Endothelial cell of hepatic sinusoid (primary cell): ENCODE results near the gene TP53AIP1.

ENCODE experiments used
- in situ Hi-C: cut with HindIII; loops from 2 replicates; pipeline ENCODE4 v1.10.0; 2017; ENCODE audit warnings: low sequenced_read_pairs

TP53AIP1 gene

GRCh38 chr11:128908391-128909246 lies 34.1 kb downstream of the TP53AIP1 start:
- in situ Hi-C loops: no loop called here

- in situ Hi-C loops: no loop called here
Measured at GRCh38 chr11:128907585-128907984, 35.1 kb downstream of the TP53AIP1 start.

DNA sequence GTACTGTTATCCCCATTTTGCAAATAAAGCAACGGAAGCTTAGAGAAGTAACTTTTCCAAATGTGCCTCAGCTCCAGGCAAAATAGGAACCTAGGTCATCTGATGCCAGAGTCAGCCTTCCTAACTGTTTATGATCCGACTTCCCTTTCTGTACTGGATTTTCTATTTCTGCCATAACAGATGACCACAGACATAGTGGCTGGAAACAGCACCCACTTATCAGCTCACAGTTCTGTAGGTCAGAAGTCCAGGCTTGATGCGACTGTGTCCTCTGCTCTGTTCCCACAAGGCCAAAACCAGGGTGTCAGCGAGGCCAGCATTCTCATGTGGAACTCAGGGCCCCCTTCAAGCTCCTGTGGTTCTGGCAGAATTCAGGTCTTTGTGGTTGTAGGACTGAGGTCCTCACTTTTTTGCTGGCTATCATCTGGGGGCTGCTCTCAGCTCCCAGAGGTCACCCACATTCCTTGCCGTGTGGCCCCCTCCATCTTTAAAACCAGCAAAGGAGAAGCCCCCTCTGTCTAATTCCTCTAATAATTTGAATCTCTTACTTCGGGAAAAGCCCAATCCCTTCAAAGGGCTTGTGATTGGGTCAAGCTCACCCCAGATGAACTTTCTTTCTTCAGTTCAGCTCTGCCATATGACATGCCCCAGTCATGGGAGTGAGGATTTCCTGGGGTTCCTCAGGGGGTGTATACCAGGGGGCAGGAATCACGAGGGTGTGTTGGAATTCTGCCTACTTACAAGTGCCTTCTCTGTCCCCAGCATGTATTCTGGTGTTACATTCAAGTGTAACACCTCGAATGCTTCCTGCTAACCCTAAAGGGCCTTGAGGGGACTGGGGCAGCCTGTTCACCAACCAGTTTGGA lies 36.3 kb downstream of the TP53AIP1 start:
- in situ Hi-C loops: no loop called here

- in situ Hi-C loops: no loop called here
Measured at GRCh38 chr11:128905345-128906184, 37.1 kb downstream of the TP53AIP1 start.

DNA sequence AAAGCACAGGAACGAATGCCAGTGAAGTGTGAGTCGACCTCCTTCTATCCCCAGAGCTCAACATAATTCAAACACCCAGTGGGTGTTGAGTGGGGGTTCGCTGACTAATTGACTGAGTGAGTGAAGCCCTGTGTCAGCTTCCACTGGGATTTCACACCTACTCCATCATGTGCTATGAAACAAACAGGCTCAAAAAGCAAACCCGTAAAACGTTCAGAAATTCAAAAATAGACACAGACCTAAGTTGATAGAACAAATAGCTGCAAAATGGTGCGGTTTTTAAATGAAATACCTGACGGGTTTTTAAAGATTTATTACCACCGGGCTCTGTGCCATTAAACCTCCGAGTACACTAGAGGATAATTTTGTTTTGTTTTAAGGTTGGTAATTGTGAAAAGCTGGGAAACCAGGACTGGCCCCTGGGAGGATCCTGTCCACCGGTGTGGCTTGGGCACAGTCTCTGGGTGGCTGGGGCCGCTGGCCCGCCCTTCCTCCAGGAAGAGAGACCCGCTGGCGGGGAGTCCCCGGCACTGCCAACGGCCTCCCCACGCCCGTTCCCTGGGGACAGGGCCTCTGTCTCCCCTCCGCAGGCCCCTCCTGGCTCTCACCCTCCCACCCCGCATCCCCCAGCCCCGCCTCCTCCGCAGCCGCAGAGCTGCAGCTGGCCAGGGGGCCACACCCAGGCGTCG lies 37.9 kb downstream of the TP53AIP1 start:
- in situ Hi-C loops: no loop called here

DNA sequence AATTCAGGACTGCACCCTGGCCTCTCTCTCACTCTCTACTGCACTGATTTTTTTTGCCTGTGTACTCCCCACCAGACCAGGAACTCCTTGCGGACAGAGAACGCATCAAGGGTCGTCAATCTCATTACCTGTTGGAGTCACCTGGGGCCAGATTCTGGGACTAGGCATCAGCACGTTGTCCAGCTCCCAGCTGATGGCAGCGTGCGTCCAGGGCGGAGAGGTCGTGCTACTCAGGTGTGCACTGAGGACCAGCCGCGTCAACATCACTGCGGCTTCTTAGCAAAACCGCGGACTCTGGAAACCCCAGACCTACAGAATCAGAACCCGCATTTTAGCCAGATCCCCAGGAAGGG lies 38.4 kb downstream of the TP53AIP1 start:
- in situ Hi-C loops: no loop called here

- in situ Hi-C loops: no loop called here
Measured at GRCh38 chr11:128903248-128904061, 39.2 kb downstream of the TP53AIP1 start.

DNA sequence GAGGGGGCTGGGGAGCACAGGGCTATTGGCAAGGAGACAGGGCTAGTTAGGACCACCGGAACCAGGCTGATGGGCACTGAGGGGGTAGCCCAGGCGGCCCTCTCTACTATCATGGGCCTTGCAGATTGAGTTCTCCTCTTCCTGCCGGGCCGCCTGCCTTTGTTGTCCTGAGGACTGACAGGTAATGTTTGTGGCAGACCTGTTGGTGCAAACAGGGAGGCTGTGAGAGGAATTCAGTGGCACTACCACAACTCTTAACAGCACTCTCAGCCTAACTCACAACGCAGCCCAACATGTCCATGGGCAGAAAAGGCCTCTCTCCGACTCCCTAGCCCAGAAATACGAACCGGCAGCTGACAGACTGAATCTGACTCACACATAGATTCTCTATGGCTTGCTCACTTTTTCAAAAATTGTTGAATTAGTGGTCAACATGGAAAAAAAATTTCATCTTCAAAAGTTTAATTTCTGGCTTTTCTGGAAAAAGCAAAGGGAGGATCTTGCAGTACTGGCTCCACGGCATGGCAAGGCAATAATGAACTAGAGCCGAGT lies 40.1 kb downstream of the TP53AIP1 start:
- in situ Hi-C loops: no loop called here

DNA sequence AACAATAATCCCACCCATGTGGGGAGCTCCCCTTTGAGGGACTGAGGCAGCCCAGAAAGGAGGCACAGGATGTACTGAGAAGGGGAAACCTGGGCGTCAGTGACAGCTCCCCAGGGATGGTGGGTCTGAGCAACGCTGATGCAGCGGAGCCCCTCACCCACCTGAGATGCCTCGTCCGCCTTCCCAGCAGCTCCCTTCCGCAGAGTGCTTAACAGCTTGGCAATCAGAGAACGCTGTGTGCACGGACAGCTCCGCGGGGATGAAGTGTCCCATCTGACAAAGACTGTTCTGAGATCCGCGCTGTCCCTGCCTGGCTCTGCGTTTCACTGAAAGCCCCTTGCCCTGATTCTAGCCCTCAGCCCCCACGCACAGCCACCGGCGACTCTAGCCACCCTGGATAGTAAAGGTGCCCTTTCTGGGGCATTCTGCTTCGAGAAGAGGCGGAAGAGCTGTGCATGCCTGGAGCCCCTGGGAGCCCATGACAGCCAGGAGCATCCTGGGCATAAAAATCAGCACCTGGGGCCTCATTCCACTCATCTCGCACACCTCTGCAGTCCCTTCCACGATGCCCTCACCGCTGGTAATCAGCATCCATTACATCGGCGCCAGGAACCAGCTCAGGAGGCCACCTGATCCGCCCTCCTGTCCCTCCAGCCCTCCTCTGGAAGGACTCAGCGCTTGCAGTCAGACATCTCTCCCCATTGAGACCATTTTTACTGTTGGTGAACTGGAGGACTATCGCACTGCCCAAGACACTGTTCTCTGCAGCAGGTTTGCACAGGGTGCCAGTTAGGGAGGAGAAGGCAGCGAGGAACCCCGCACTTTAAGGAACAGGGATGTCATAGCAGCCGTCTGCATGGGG lies 40.8 kb downstream of the TP53AIP1 start:
- in situ Hi-C loops: no loop called here

- in situ Hi-C loops: no loop called here
Measured at GRCh38 chr11:128900468-128900867, 42.2 kb downstream of the TP53AIP1 start.

DNA sequence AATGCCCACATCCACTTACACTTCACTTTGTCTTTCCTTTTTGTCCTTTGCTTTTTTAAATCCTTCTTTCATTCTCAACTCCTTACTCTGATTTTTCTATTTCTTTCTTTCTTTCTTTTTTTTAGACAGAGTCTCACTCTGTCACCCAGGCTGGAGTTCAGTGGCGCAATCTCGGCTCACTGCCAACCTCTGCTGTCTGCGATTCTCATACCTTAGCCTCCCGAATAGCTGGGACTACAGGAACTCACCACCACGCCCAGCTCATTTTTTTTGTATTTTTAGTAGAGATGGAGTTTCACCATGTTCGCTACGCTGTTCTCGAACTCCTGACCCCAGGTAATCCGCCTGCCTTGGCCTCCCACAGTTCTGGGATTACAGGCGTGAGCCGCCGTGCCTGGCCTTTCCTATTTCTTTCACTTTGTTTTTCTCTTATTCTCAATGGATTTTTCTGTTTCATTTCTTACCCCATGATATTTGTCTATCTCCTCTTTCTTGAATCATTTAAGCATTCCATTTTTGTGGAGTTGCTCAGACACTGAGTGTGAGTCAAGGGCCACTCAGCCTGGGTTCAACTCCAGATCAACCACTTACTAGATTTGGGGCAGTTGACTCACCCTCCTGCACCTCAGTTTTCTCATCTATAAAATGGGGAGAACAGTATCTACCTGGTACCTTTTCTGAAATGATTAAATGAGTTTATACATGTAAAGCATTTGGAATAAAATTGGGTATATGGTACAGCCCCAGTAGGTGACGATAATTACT lies 43.9 kb downstream of the TP53AIP1 start:
- in situ Hi-C loops: loop anchor here (25.0 kb wide), 1 partner anchor 389 kb away; no protein-coding TSS in a partner anchor

- in situ Hi-C loops: loop anchor here (25.0 kb wide), 1 partner anchor 389 kb away; no protein-coding TSS in a partner anchor
Measured at GRCh38 chr11:128897826-128898225, 44.8 kb downstream of the TP53AIP1 start.

DNA sequence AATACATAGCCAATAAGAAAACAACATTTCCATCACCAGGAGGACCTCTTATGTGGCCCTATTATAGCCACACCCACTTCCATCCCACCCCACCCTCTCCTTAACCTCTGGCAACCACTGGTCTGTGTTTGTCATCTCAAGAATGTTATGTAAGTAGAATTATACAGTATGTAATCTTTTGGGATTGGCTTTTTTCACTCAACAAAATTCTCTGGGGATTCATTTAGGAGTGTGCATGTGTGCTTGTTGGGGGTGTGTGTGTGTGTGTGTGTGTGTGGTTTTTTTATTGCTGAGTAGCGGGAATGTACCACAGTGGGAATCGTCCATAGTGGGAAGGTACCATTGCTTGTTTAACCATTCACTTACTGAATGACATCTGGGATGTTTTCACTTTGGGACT lies 46.3 kb downstream of the TP53AIP1 start:
- in situ Hi-C loops: loop anchor here (25.0 kb wide), 1 partner anchor 391 kb away; no protein-coding TSS in a partner anchor

DNA sequence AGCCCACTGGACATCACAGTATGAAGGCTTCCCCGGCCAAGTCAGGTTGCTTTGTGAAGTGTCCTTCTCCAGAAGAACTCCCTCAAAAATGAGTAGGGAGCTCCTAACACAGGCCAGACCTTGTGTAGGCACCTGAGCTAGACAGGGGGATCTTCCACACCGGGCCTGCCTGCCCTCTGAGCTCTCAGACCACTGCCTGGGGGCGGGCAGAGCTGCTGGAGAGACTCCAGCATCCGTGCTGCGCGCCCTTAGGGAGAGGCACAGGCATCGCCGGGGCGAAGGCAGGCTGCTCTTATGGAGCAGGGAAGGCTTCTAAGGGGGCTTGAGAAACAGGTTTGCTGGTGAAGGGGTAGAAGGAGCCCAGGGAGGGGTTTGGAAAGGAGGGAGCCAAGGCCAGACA lies 47.1 kb downstream of the TP53AIP1 start:
- in situ Hi-C loops: loop anchor here (25.0 kb wide), 1 partner anchor 392 kb away; no protein-coding TSS in a partner anchor

DNA sequence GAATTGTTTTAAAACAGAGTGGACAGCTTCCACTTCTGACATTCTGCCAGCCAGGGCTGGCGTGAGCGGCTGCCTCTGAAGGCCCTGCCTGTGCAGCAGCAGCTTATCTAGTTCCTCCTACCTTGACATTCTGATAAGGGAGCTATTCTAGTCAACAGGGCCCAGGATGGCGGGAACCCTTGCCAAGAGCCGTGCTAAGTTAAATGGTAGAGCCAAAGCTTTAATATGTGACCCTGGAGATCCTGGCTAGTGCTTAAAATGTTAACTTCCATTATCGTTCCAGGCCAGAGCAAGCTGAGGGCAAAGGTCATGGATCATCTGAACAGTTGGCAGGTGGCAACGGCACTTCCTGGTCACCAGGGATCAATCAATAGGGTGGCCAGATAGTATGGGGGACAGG lies 48.0 kb downstream of the TP53AIP1 start:
- in situ Hi-C loops: loop anchor here (25.0 kb wide), 1 partner anchor 393 kb away; no protein-coding TSS in a partner anchor

- in situ Hi-C loops: loop anchor here (25.0 kb wide), 1 partner anchor 393 kb away; no protein-coding TSS in a partner anchor
Measured at GRCh38 chr11:128894286-128894681, 48.4 kb downstream of the TP53AIP1 start.
